ENCODE data around the gene IGSF3.
"Not testable (repeated sequence)": the region's sequence is repeated elsewhere in the genome, so short reads cannot be mapped to it uniquely, and the experiment has no call there.

IGSF3 gene

GRCh38 chr1:116599369-116599768, 68.2 kb downstream of the IGSF3 start:
- DNase-seq; H3K27me3 Mint-ChIP-seq; H3K9me3 Mint-ChIP-seq; H3K4me3 Mint-ChIP-seq; ATAC-seq (replicated peaks): not testable (repeated sequence)
- Mint-ChIP-seq H3K36me3 (peaks cover 22 to 37% of the 10 kb centered on the region in 2 donors), H3K4me1 (peaks cover 46 to 54% of the 10 kb centered on the region in 2 donors), H3K27ac (peak overlapping the region; percentile 20)

GRCh38 chr1:116598420-116599036, 69.0 kb downstream of the IGSF3 start:
- H3K9me3 Mint-ChIP-seq, H3K27me3 Mint-ChIP-seq, DNase-seq, H3K4me3 Mint-ChIP-seq: not testable (repeated sequence)
- Mint-ChIP-seq H3K4me1 (peaks cover 43 to 59% of the 10 kb centered on the region in 2 donors), H3K36me3 (peaks cover 19 to 34% of the 10 kb centered on the region in 2 donors), H3K27ac (peak overlapping the region; percentile 69)
- peak in 1 of 2 donors; percentile 16 for ATAC-seq (replicated peaks)

- not testable (repeated sequence) for H3K27me3 Mint-ChIP-seq, DNase-seq, H3K9me3 Mint-ChIP-seq
- Mint-ChIP-seq H3K27ac (peak overlapping the region; percentile 82), H3K4me3 (peak overlapping the region in 1 of 2 donors; percentile 25), H3K36me3 (peaks cover 25 to 41% of the 10 kb centered on the region in 2 donors), H3K4me1 (peaks cover 51 to 71% of the 10 kb centered on the region in 2 donors)
- ATAC-seq (replicated peaks), result peak; percentile 72 to 74
These were observed 70.1 kb downstream of the IGSF3 start for GRCh38 chr1:116597388-116597787.

GRCh38 chr1:116596742-116597307, 70.7 kb downstream of the IGSF3 start:
- not testable (repeated sequence) for H3K9me3 Mint-ChIP-seq, H3K4me3 Mint-ChIP-seq, DNase-seq, H3K27me3 Mint-ChIP-seq
- Mint-ChIP-seq H3K36me3 (peaks cover 24 to 41% of the 10 kb centered on the region in 2 donors), H3K4me1 (peaks cover 53 to 70% of the 10 kb centered on the region in 2 donors), H3K27ac (peak overlapping the region; percentile 54)
- peak; percentile 74 for ATAC-seq (replicated peaks)

- peak; percentile 58 to 63 for ATAC-seq (replicated peaks)
- H3K27ac Mint-ChIP-seq, result peak overlapping the region; percentile 87
- H3K9me3 Mint-ChIP-seq, H3K27me3 Mint-ChIP-seq, DNase-seq: not testable (repeated sequence)
- peak overlapping the region; percentile 25 to 26 for H3K4me3 Mint-ChIP-seq
- peaks cover 24 to 41% of the 10 kb centered on the region in 2 donors for H3K36me3 Mint-ChIP-seq
- peaks cover 54 to 69% of the 10 kb centered on the region in 2 donors for H3K4me1 Mint-ChIP-seq
These were observed 71.4 kb downstream of the IGSF3 start for GRCh38 chr1:116595946-116596741.

GRCh38 chr1:116595065-116595840, 72.3 kb downstream of the IGSF3 start:
- H3K27me3 Mint-ChIP-seq; H3K9me3 Mint-ChIP-seq; ATAC-seq (replicated peaks); DNase-seq; H3K27ac Mint-ChIP-seq; H3K4me3 Mint-ChIP-seq: not testable (repeated sequence)
- Mint-ChIP-seq H3K36me3 (peaks cover 22 to 41% of the 10 kb centered on the region in 2 donors), H3K4me1 (peaks cover 56 to 72% of the 10 kb centered on the region in 2 donors)

- H3K27me3 Mint-ChIP-seq, H3K4me3 Mint-ChIP-seq, H3K9me3 Mint-ChIP-seq: not testable (repeated sequence)
These were observed 73.6 kb downstream of the IGSF3 start for GRCh38 chr1:116593977-116594376.

GRCh38 chr1:116593401-116593800, 74.1 kb downstream of the IGSF3 start:
- DNase-seq, H3K27me3 Mint-ChIP-seq, H3K9me3 Mint-ChIP-seq: not testable (repeated sequence)
- H3K36me3 Mint-ChIP-seq, result peaks cover 27 to 41% of the 10 kb centered on the region in 2 donors
- H3K27ac Mint-ChIP-seq, result peak overlapping the region; percentile 65
- ATAC-seq (replicated peaks), result peak in 1 of 2 donors; percentile 23
- H3K4me1 Mint-ChIP-seq, result peaks cover 56 to 78% of the 10 kb centered on the region in 2 donors
- H3K4me3 Mint-ChIP-seq, result peak overlapping the region in 1 of 2 donors; percentile 48

More at GRCh38 chr1:116593977-116594376, 73.6 kb downstream of the IGSF3 start:
- DNase-seq; ATAC-seq (replicated peaks); H3K27ac Mint-ChIP-seq: not testable (repeated sequence)
- Mint-ChIP-seq H3K36me3 (peaks cover 27 to 42% of the 10 kb centered on the region in 2 donors), H3K4me1 (peaks cover 58 to 78% of the 10 kb centered on the region in 2 donors)

- H3K9me3 Mint-ChIP-seq; DNase-seq; ATAC-seq (replicated peaks); H3K27me3 Mint-ChIP-seq: not testable (repeated sequence)
- Mint-ChIP-seq H3K4me1 (peaks cover 61 to 78% of the 10 kb centered on the region in 2 donors), H3K36me3 (peaks cover 36 to 50% of the 10 kb centered on the region in 2 donors), H3K4me3 (peak overlapping the region in 1 of 2 donors; percentile 29), H3K27ac (peak overlapping the region; percentile 56)
These were observed 75.5 kb downstream of the IGSF3 start for GRCh38 chr1:116591951-116592605.

- H3K27ac Mint-ChIP-seq; H3K27me3 Mint-ChIP-seq; H3K4me3 Mint-ChIP-seq; H3K9me3 Mint-ChIP-seq; ATAC-seq (replicated peaks); DNase-seq: not testable (repeated sequence)
- Mint-ChIP-seq H3K36me3 (peaks cover 36 to 54% of the 10 kb centered on the region in 2 donors), H3K4me1 (peaks cover 63 to 78% of the 10 kb centered on the region in 2 donors)
These were observed 76.3 kb downstream of the IGSF3 start for GRCh38 chr1:116591006-116591950.

- not testable (repeated sequence) for H3K9me3 Mint-ChIP-seq, DNase-seq, H3K27me3 Mint-ChIP-seq
- H3K4me3 Mint-ChIP-seq, result peak overlapping the region; percentile 15 to 66
- peak overlapping the region; percentile 94 for H3K27ac Mint-ChIP-seq
- ATAC-seq (replicated peaks), result peak in 1 of 2 donors; percentile 8
- H3K36me3 Mint-ChIP-seq, result peaks cover 36 to 54% of the 10 kb centered on the region in 2 donors
- H3K4me1 Mint-ChIP-seq, result peaks cover 58 to 78% of the 10 kb centered on the region in 2 donors
These were observed 77.1 kb downstream of the IGSF3 start for GRCh38 chr1:116590359-116591005.

GRCh38 chr1:116589101-116589735, 78.3 kb downstream of the IGSF3 start:
- peak overlapping the region; percentile 37 to 52 for H3K4me3 Mint-ChIP-seq
- DNase-seq; H3K27me3 Mint-ChIP-seq; H3K9me3 Mint-ChIP-seq; ATAC-seq (replicated peaks): not testable (repeated sequence)
- H3K27ac Mint-ChIP-seq, result peak overlapping the region; percentile 94
- H3K4me1 Mint-ChIP-seq, result peaks cover 52 to 72% of the 10 kb centered on the region in 2 donors
- H3K36me3 Mint-ChIP-seq, result peaks cover 33 to 55% of the 10 kb centered on the region in 2 donors

All from stimulated activated naive B cell treated with anti-CD40 and anti-IgM and Interleukin-4, amounts not matched to agents 10 μg/mL and 1 μg/mL and 100 μg/mL, for 72 hours (primary cell).